Brain microvascular endothelial cell (primary cell): ENCODE data around the gene MYO3B.

Experiments used
- DNase-seq: peaks from one replicate; pipeline ENCODE4 v3.0.0-alpha.2; 2020
- H3K27ac ChIP-seq: fragments of 250-450 bp; sonication (Bioruptor Pico); 2 replicates; pipeline ENCODE4 v1.5.1; 2020; ENCODE audit warnings: mild to moderate bottlenecking, moderate library complexity
- H3K27me3 ChIP-seq: fragments of 250-450 bp; sonication (Bioruptor Pico); replicated peaks from 2 replicates; pipeline ENCODE4 v1.5.1; 2020; ENCODE audit warnings: mild to moderate bottlenecking
- H3K36me3 ChIP-seq: fragments of 250-450 bp; sonication (Bioruptor Pico); replicated peaks from 2 replicates; pipeline ENCODE4 v1.5.1; 2020; ENCODE audit warnings: mild to moderate bottlenecking
- H3K4me3 ChIP-seq: 2 replicates; pipeline ENCODE4 v1.5.1; 2011; ENCODE audit warnings: low read depth, mild to moderate bottlenecking, control low read depth, low read length, moderate library complexity
- CTCF ChIP-seq: IDR thresholded peaks from 2 replicates; pipeline ENCODE4 v1.5.1; 2011; ENCODE audit warnings: low read depth, mild to moderate bottlenecking, moderate library complexity, low read length, control low read depth, inconsistent platforms; ENCODE audit errors: missing control alignments
- in situ Hi-C: cut with HindIII; loops from 2 replicates; pipeline ENCODE4 v1.10.0; 2017; ENCODE audit warnings: low sequenced_read_pairs, low pct_ligation_motif_present

MYO3B gene

GRCh38 chr2:170380267-170380666 is 202.3 kb downstream of the MYO3B start:
- H3K36me3 ChIP-seq: no peaks in the 10 kb centered on the region
- no peak overlapping the region for H3K4me3 ChIP-seq
- TF ChIP-seq CTCF: no peak
- H3K27me3 ChIP-seq: no peaks in the 10 kb centered on the region
- H3K27ac ChIP-seq: no peak overlapping the region
- no peak for DNase-seq
- in situ Hi-C loops: no loop called here

DNA sequence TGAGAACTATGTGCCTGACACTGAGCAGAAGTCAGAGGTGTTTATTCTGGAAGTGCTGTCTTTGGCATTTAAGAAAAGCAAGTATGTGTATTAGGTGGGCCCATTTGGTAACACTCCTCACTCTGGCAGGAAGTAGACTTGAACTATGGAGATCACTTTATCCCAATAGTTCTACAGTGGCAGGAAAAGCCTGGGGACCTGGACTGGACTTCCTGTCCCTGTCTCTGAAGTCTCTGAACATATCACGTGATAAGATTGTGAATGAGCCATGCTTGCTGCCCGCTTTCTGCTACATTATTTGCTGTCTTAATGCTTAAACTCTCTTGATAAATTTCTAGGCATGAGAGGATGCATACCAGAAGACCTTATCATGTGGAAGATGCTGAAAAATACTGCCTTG is 203.7 kb downstream of the MYO3B start:
- no peaks in the 10 kb centered on the region for H3K36me3 ChIP-seq
- H3K27me3 ChIP-seq: no peaks in the 10 kb centered on the region
- in situ Hi-C loops: no loop called here
- TF ChIP-seq CTCF: no peak
- no peak overlapping the region for H3K27ac ChIP-seq
- H3K4me3 ChIP-seq: no peak overlapping the region
- no peak for DNase-seq

- in situ Hi-C loops: no loop called here
Measured at GRCh38 chr2:170386554-170386953, 208.6 kb downstream of the MYO3B start.

DNA sequence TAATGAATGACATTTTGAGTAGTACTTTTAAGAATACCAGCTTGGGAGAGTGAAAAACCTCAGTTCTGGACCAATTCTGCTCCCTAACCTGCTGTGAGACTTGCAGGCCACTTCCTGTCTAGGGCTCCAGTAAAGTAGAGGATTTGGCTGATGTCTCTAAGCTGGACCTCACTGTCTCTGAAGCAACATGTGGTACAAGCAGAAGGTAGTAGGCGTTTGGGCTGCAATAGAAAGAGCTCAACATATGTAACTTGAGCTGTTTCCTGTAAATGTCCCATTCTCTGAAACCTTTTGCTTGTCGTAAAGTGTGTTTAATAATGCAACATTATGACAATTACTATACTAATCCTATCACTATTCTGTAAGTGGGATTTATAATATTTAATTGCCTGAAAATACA is 213.1 kb downstream of the MYO3B start:
- Histone ChIP-seq H3K27me3 (no peaks in the 10 kb centered on the region), H3K36me3 (no peaks in the 10 kb centered on the region), H3K4me3 (no peak overlapping the region), H3K27ac (no peak overlapping the region)
- no peak for DNase-seq
- TF ChIP-seq CTCF: no peak
- in situ Hi-C loops: no loop called here

More at GRCh38 chr2:170386554-170386953, 208.6 kb downstream of the MYO3B start:
- no peak for TF ChIP-seq CTCF
- Histone ChIP-seq H3K27me3 (no peaks in the 10 kb centered on the region), H3K27ac (no peak overlapping the region), H3K36me3 (no peaks in the 10 kb centered on the region), H3K4me3 (no peak overlapping the region)
- DNase-seq: no peak

DNA sequence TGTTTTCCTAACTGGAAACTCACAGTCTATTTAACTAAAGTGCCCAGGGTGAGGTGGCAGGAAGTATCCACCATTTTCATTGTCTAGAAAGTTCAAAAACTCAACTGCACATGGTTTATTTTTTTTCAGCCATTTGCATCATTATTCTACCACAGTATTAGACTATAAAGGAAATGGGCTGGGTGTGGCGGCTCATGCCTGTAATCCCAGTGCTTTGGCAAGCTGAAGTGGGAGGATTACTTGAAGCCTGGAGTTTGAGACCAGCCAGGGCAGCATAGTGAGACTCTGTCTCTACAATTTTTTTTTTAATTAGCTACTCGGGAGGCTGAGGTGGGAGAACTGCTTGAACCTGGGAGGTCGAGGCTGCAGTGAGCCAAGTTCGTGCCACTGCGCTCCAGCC is 213.8 kb downstream of the MYO3B start:
- in situ Hi-C loops: no loop called here
- DNase-seq: no peak
- H3K27ac ChIP-seq: no peak overlapping the region

More for the DNA sequence above, 213.8 kb downstream of the MYO3B start:
- Histone ChIP-seq H3K27me3 (no peaks in the 10 kb centered on the region), H3K4me3 (no peak overlapping the region), H3K36me3 (no peaks in the 10 kb centered on the region)
- TF ChIP-seq CTCF: no peak
